Measurements from ENCODE around the gene PXN. TPM values are rescaled to one million over a fixed set of nuclear protein-coding genes. Genes with fewer than 3 reads are reported as not detected.

Gene PXN
- total and polyA plus RNA-seq, 2 of the 13 experiments (the other 11 are each of a cell fraction or from before 2014, with no cell fraction given), result 13.6 to 14.2 TPM

GRCh38 chr12:120164293-120164692, 101.2 kb downstream of the PXN start:
- no peaks in the 10 kb centered on the region for H3K79me2 ChIP-seq (ENCODE audit: insufficient read depth, low read length)
- H3K9me3 ChIP-seq (ENCODE audit: low read length), result no peaks in the 10 kb centered on the region
- FAIRE-seq (no peak), DNase-seq (ENCODE audit: low spot score) (no peak), ATAC-seq (0 out of 3 replicates have a peak, but pooled peaks have one; percentile 12)
- intact Hi-C loops (cut with micrococcal nuclease; ENCODE audit: unreplicated experiment) (no loop called here), in situ Hi-C loops (cut with HindIII; ENCODE audit: extremely low pct_ligation_motif_present, low pct_unique_long_range_greater_than_20kb) (no loop called here)
- CTCF ChIA-PET (ENCODE audit: low intra/inter-chr PET ratio, low total read pairs), result no interaction called here
- no peak overlapping the region for H3K27ac ChIP-seq (ENCODE audit: extremely low read length, insufficient read depth, low read length)
- peaks cover 52 to 71% of the 10 kb centered on the region in 2 experiments for H3K36me3 ChIP-seq (replicated peaks in 1 of 2; ENCODE audit: control insufficient read depth in 1 of 2, insufficient read depth in 2 of 2, low read length in 2 of 2)
- TF ChIP-seq PCBP2 (optimal IDR thresholded peaks at IDR 0.05; ENCODE audit: low read depth, low read length, poor library complexity, severe bottlenecking) (no peak), AGO2 (optimal IDR thresholded peaks at IDR 0.05; ENCODE audit: low read depth, low read length) (peak; percentile 50), ZNF768 (CRISPR knock-in tag; IDR thresholded peaks at IDR 0.05) (0 out of 2 replicates have a peak, but pooled peaks have one; percentile 14), PCBP1 (IDR thresholded peaks at IDR 0.05; ENCODE audit: borderline replicate concordance, low read depth, low read length) (no peak)
- H3K4me2 ChIP-seq (ENCODE audit: low read depth, low read length), result no peak overlapping the region
- no peak overlapping the region for H2AFZ ChIP-seq (ENCODE audit: low read length)
- 95% methylated on average over 6 of the region's 11 CpGs for WGBS (ENCODE audit: low lambda C conversion rate)
- no peaks in the 10 kb centered on the region for H3K27me3 ChIP-seq (ENCODE audit: control insufficient read depth in 1 of 2, insufficient read depth in 2 of 2, low read length in 2 of 2)
- no peak overlapping the region for H3K9ac ChIP-seq (ENCODE audit: insufficient read depth, low read depth, low read length)
- H3K4me3 ChIP-seq (replicated peaks in 1 of 3; ENCODE audit: insufficient read depth in 1 of 3, low read depth in 2 of 3, low read length in 3 of 3), result no peak overlapping the region
- BruUV-seq (replicated peaks), result no TSS peak
- H4K20me1 ChIP-seq (ENCODE audit: insufficient read depth, low read length), result no peaks in the 10 kb centered on the region
- H3K4me1 ChIP-seq (ENCODE audit: insufficient read depth, low read length), result peaks cover 6% of the 10 kb centered on the region; the same call in 1 of the 2 replicates
- POLR2A ChIA-PET, result interaction anchor here (1.4 kb wide), 1 partner anchor 37 kb away, joined by 3 read pairs; the partner anchor contains the start of gene RPLP0

- H3K4me3 ChIP-seq (replicated peaks in 1 of 3; ENCODE audit: insufficient read depth in 1 of 3, low read depth in 2 of 3, low read length in 3 of 3), result no peak overlapping the region
- 96% methylated on average over 5 of the region's 8 CpGs for WGBS (ENCODE audit: low lambda C conversion rate)
- H3K27ac ChIP-seq (ENCODE audit: extremely low read length, insufficient read depth, low read length), result no peak overlapping the region
- DNase-seq (ENCODE audit: low spot score), result no peak
- no peak for ATAC-seq
- ChIA-PET CTCF (ENCODE audit: low intra/inter-chr PET ratio, low total read pairs) (no interaction called here), POLR2A (interaction anchor here (1.3 kb wide), 1 partner anchor 9 kb away, joined by 3 read pairs; no protein-coding TSS in a partner anchor)
- no peaks in the 10 kb centered on the region for H4K20me1 ChIP-seq (ENCODE audit: insufficient read depth, low read length)
- FAIRE-seq, result no peak
- H3K79me2 ChIP-seq (ENCODE audit: insufficient read depth, low read length), result no peaks in the 10 kb centered on the region
- H3K4me1 ChIP-seq (ENCODE audit: insufficient read depth, low read length), result peaks cover 9% of the 10 kb centered on the region; the same call in 1 of the 2 replicates
- intact Hi-C loops (cut with micrococcal nuclease; ENCODE audit: unreplicated experiment) (no loop called here), in situ Hi-C loops (cut with HindIII; ENCODE audit: extremely low pct_ligation_motif_present, low pct_unique_long_range_greater_than_20kb) (no loop called here)
- no TSS peak for BruUV-seq (replicated peaks)
- no peaks in the 10 kb centered on the region for H3K9me3 ChIP-seq (ENCODE audit: low read length)
- H3K27me3 ChIP-seq (ENCODE audit: control insufficient read depth in 1 of 2, insufficient read depth in 2 of 2, low read length in 2 of 2), result no peaks in the 10 kb centered on the region
- no peak overlapping the region for H2AFZ ChIP-seq (ENCODE audit: low read length)
- H3K4me2 ChIP-seq (ENCODE audit: low read depth, low read length), result no peak overlapping the region
- no peak overlapping the region for H3K9ac ChIP-seq (ENCODE audit: insufficient read depth, low read depth, low read length)
- peaks cover 54 to 72% of the 10 kb centered on the region in 2 experiments for H3K36me3 ChIP-seq (replicated peaks in 1 of 2; ENCODE audit: control insufficient read depth in 1 of 2, insufficient read depth in 2 of 2, low read length in 2 of 2)
- TF ChIP-seq DR1 (CRISPR knock-in tag; IDR thresholded peaks at IDR 0.05) (no peak), SKIL (CRISPR knock-in tag; IDR thresholded peaks at IDR 0.05; ENCODE audit: borderline replicate concordance) (no peak), ZNF639 (CRISPR knock-in tag; conservative IDR thresholded peaks at IDR 0.05) (no peak), ZNF326 (CRISPR knock-in tag; IDR thresholded peaks at IDR 0.05; ENCODE audit: borderline replicate concordance) (no peak), MED13 (CRISPR knock-in tag; IDR thresholded peaks at IDR 0.05) (no peak), ZNF891 (CRISPR knock-in tag; IDR thresholded peaks at IDR 0.05) (no peak), HES4 (CRISPR knock-in tag; IDR thresholded peaks at IDR 0.05; ENCODE audit: borderline replicate concordance) (no peak), ZNF101 (CRISPR knock-in tag; IDR thresholded peaks at IDR 0.05; ENCODE audit: borderline replicate concordance, low read depth) (no peak), ZNF652 (CRISPR knock-in tag; IDR thresholded peaks at IDR 0.05; ENCODE audit: borderline replicate concordance, low read depth) (no peak), HIC2 (CRISPR knock-in tag; IDR thresholded peaks at IDR 0.05; ENCODE audit: low read depth) (no peak)
Observed at GRCh38 chr12:120162763-120163162, 102.8 kb downstream of the PXN start.

Data from HepG2 (cell line).